ENCODE measurements around the gene FN1. TPM values are rescaled to one million over a fixed set of nuclear protein-coding genes. Genes with fewer than 3 reads are reported as not detected.
A peak's percentile ranks its signal among the peaks of the same experiment; 100 is the strongest.

Gene FN1
- total RNA-seq, 1 donor, result 18,025 TPM

DNA sequence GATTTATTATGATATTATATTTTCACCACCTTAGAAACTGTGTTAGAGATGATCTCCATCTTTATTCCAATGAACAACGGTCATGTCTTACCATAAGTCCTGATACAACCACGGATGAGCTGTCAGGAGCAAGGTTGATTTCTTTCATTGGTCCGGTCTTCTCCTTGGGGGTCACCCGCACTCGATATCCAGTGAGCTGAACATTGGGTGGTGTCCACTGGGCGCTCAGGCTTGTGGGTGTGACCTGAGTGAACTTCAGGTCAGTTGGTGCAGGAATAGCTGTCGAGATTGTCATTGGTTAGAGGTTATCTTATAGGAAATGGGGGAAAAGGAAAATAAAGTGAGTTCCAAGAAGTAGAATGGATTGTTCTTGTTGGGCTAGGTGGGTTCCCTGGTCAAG is 56.8 kb downstream of the FN1 start:
- H3K79me2 ChIP-seq (ENCODE audit: insufficient read depth, low read length), result peaks cover 6% of the 10 kb centered on the region
- no peaks in the 10 kb centered on the region for H3K27me3 ChIP-seq (ENCODE audit: insufficient read depth, low read length)
- peaks cover 30% of the 10 kb centered on the region for H3K4me1 ChIP-seq (ENCODE audit: insufficient read depth, low read length)
- no peak overlapping the region for H2AFZ ChIP-seq (ENCODE audit: low read length)
- H3K36me3 ChIP-seq (ENCODE audit: insufficient read depth, low read length), result peaks cover 100% of the 10 kb centered on the region
- TF ChIP-seq, protein P1, sequence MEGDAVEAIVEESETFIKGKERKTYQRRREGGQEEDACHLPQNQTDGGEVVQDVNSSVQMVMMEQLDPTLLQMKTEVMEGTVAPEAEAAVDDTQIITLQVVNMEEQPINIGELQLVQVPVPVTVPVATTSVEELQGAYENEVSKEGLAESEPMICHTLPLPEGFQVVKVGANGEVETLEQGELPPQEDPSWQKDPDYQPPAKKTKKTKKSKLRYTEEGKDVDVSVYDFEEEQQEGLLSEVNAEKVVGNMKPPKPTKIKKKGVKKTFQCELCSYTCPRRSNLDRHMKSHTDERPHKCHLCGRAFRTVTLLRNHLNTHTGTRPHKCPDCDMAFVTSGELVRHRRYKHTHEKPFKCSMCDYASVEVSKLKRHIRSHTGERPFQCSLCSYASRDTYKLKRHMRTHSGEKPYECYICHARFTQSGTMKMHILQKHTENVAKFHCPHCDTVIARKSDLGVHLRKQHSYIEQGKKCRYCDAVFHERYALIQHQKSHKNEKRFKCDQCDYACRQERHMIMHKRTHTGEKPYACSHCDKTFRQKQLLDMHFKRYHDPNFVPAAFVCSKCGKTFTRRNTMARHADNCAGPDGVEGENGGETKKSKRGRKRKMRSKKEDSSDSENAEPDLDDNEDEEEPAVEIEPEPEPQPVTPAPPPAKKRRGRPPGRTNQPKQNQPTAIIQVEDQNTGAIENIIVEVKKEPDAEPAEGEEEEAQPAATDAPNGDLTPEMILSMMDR (IDR thresholded peaks at IDR 0.05; ENCODE audit: extremely low read depth, low read depth, low read length), result no peak
- H3K4me2 ChIP-seq (ENCODE audit: insufficient read depth, low read length), result no peak overlapping the region
- H4K20me1 ChIP-seq (ENCODE audit: insufficient read depth, low read length), result peaks cover 68% of the 10 kb centered on the region
- no peak overlapping the region for H3K4me3 ChIP-seq (ENCODE audit: insufficient read depth, low read length)
- peak overlapping the region; percentile 27 for H3K27ac ChIP-seq (ENCODE audit: low read depth, low read length)
- H3K9me3 ChIP-seq (ENCODE audit: low read depth, low read length), result no peaks in the 10 kb centered on the region
- DNase-seq (ENCODE audit: insufficient read length, low spot score, missing footprints), result no peak

DNA sequence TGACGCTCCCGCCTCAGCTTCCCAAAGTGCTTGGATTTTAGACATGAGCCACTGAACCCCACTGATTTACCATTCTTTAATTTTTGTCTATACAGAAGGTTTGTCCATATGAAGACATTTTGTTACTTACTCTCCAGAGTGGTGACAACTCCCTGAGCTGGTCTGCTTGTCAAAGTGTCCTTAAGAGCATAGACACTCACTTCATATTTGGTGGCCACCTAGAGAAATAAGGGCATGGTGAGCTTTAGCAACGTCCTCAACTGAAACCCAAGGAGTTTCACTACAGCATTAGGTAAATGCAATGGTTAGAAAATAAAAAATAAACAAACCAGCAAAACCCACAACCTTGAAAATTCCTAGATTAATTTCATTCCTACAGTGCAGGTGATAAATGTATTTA is 57.8 kb downstream of the FN1 start:
- H3K36me3 ChIP-seq (ENCODE audit: insufficient read depth, low read length), result peaks cover 100% of the 10 kb centered on the region

DNA sequence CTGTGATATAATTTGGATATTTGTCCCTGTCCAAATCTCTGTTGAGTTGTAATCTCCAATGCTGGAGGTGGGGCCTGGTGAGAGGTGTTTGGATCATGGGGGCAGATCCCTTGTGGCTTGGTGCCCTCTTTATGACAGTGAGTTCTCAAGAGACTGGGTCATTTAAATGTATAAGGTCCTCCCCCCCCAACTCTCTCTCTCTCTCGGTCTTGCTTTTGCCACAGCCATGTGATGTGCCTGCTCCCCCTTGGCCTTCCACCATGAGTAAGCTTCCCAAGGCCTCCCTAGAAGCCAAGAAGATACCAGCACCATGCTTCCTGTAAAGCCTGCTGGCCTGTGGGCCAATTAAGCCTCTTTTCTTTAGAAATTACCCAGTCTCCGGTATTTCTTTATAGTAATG is 58.6 kb downstream of the FN1 start:
- Histone ChIP-seq H3K9me3 (ENCODE audit: low read depth, low read length) (no peaks in the 10 kb centered on the region), H3K79me2 (ENCODE audit: insufficient read depth, low read length) (peaks cover 4% of the 10 kb centered on the region), H2AFZ (ENCODE audit: low read length) (no peak overlapping the region), H4K20me1 (ENCODE audit: insufficient read depth, low read length) (peaks cover 61% of the 10 kb centered on the region), H3K4me2 (ENCODE audit: insufficient read depth, low read length) (no peak overlapping the region), H3K36me3 (ENCODE audit: insufficient read depth, low read length) (peaks cover 100% of the 10 kb centered on the region), H3K27ac (ENCODE audit: low read depth, low read length) (peak overlapping the region; percentile 47), H3K4me1 (ENCODE audit: insufficient read depth, low read length) (peaks cover 24% of the 10 kb centered on the region), H3K27me3 (ENCODE audit: insufficient read depth, low read length) (no peaks in the 10 kb centered on the region), H3K4me3 (ENCODE audit: insufficient read depth, low read length) (no peak overlapping the region)
- DNase-seq (ENCODE audit: insufficient read length, low spot score, missing footprints), result no peak
- TF ChIP-seq, protein P1 (IDR thresholded peaks at IDR 0.05; ENCODE audit: extremely low read depth, low read depth, low read length), result no peak

More for the DNA sequence above, 57.8 kb downstream of the FN1 start:
- Histone ChIP-seq H3K27me3 (ENCODE audit: insufficient read depth, low read length) (no peaks in the 10 kb centered on the region), H3K4me1 (ENCODE audit: insufficient read depth, low read length) (peaks cover 23% of the 10 kb centered on the region), H4K20me1 (ENCODE audit: insufficient read depth, low read length) (peaks cover 62% of the 10 kb centered on the region), H3K9me3 (ENCODE audit: low read depth, low read length) (no peaks in the 10 kb centered on the region), H3K79me2 (ENCODE audit: insufficient read depth, low read length) (peaks cover 4% of the 10 kb centered on the region), H3K4me3 (ENCODE audit: insufficient read depth, low read length) (no peak overlapping the region), H3K4me2 (ENCODE audit: insufficient read depth, low read length) (no peak overlapping the region), H2AFZ (ENCODE audit: low read length) (no peak overlapping the region), H3K27ac (ENCODE audit: low read depth, low read length) (no peak overlapping the region)
- TF ChIP-seq, protein P1 (IDR thresholded peaks at IDR 0.05; ENCODE audit: extremely low read depth, low read depth, low read length), result no peak
- DNase-seq (ENCODE audit: insufficient read length, low spot score, missing footprints), result no peak

DNA sequence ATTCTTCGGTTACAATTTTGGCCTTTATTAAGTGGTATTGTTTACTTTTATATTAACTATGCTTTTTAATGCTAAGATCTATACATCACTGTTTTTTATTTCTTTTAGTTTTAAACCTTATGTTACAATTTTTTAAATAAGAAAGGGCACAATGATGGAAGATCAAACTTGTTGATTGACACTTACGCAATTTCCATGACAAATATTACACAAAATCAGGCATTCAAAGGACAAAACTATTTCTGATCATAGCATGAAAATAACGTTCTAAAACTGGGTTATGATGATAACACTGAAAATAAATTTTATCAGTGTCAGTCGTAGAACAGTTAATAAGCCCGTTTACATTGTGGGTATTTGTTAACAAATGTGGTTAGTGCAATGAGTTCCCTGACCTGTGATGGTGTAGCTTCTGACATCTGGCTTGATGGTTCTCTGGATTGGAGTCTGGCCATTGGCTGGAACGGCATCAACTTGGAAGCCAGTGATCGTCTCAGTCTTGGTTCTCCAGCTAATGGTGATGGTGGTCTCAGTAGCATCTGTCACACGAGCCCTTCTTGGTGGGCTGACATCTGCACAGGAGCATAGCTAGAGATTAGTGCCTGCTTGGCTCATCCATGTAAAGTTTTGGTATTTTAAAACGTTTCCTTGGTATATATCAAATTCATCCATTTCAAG is 59.6 kb downstream of the FN1 start:
- Histone ChIP-seq H3K27me3 (ENCODE audit: insufficient read depth, low read length) (no peaks in the 10 kb centered on the region), H3K4me1 (ENCODE audit: insufficient read depth, low read length) (peaks cover 25% of the 10 kb centered on the region), H3K9me3 (ENCODE audit: low read depth, low read length) (no peaks in the 10 kb centered on the region), H3K4me2 (ENCODE audit: insufficient read depth, low read length) (no peak overlapping the region), H3K36me3 (ENCODE audit: insufficient read depth, low read length) (peaks cover 100% of the 10 kb centered on the region), H4K20me1 (ENCODE audit: insufficient read depth, low read length) (peaks cover 60% of the 10 kb centered on the region), H3K4me3 (ENCODE audit: insufficient read depth, low read length) (no peak overlapping the region), H3K27ac (ENCODE audit: low read depth, low read length) (peak overlapping the region; percentile 42), H2AFZ (ENCODE audit: low read length) (no peak overlapping the region), H3K79me2 (ENCODE audit: insufficient read depth, low read length) (peaks cover 4% of the 10 kb centered on the region)
- TF ChIP-seq, protein P1 (IDR thresholded peaks at IDR 0.05; ENCODE audit: extremely low read depth, low read depth, low read length), result no peak
- no peak for DNase-seq (ENCODE audit: insufficient read length, low spot score, missing footprints)
